GM12892 (cell line): ENCODE data around the gene SHANK1.

Source experiments
- POLR2A ChIP-seq: IDR thresholded peaks from 2 replicates; pipeline ENCODE4 v1.6.1; 2011; ENCODE audit warnings: low read depth, low read length, control low read depth
- TAF1 ChIP-seq: IDR thresholded peaks from 2 replicates; pipeline ENCODE4 v1.6.1; 2011; ENCODE audit warnings: low read depth, mild to moderate bottlenecking, control low read depth, low read length, borderline replicate concordance

- TF ChIP-seq TAF1 (no peak), POLR2A (no peak)
Observed at GRCh38 chr19:50728084-50728737, 8.6 kb upstream of the SHANK1 start.
